Kidney (tissue), 14 donors: ENCODE results near the gene CPXM2. TPM values are rescaled to one million over a fixed set of nuclear protein-coding genes. Genes with fewer than 3 reads are reported as not detected.

Experiments used
- DNase-seq, 5 donors: peaks; one replicate each; pipeline ENCODE4 v3.0.0-alpha.2; 2013 to 2020
- FAIRE-seq: peaks from 2 replicates; lab custom pipeline; 2012; peaks lifted over from hg19 to GRCh38; lab: Jason Lieb, UNC
- H3K27ac ChIP-seq, 2 donors: one replicate each; pipeline ENCODE4 v1.7.0; 2013; ENCODE audit warnings: low read depth in 2 of 2, low read length in 2 of 2, inconsistent platforms in 1 of 2
- H3K27me3 ChIP-seq: one replicate; pipeline ENCODE4 v1.7.1; 2013; ENCODE audit warnings: low read length, inconsistent platforms; ENCODE audit not compliant: control insufficient read depth, insufficient read depth
- H3K36me3 ChIP-seq, 3 donors: one replicate each; pipeline versions ENCODE4 v1.7.0 to v1.7.1; 2013; ENCODE audit warnings: low read length in 3 of 3, control low read depth in 1 of 3, inconsistent platforms in 1 of 3; ENCODE audit not compliant: insufficient read depth in 3 of 3, control insufficient read depth in 2 of 3
- H3K4me1 ChIP-seq, 3 donors: one replicate each; pipeline versions ENCODE4 v1.7.0 to v1.7.1; 2013; ENCODE audit warnings: low read length in 3 of 3, inconsistent platforms in 1 of 3, low read depth in 1 of 3; ENCODE audit not compliant: control insufficient read depth in 2 of 3, insufficient read depth in 2 of 3
- H3K4me3 ChIP-seq, 3 donors: one replicate each; pipeline versions ENCODE4 v1.7.0 to v1.8.1; 2013; ENCODE audit warnings: low read length in 3 of 3, control low read depth in 1 of 3, inconsistent platforms in 1 of 3
- H3K9ac ChIP-seq, 3 donors: one replicate each; pipeline versions ENCODE4 v1.7.0 to v1.7.1; 2013; ENCODE audit warnings: low read length in 3 of 3, control low read depth in 1 of 3, inconsistent platforms in 1 of 3
- H3K9me3 ChIP-seq, 3 donors: one replicate each; pipeline versions ENCODE4 v1.7.0 to v1.7.1; 2013; ENCODE audit warnings: low read length in 3 of 3, control low read depth in 1 of 3, inconsistent platforms in 1 of 3; ENCODE audit not compliant: control insufficient read depth in 2 of 3, insufficient read depth in 1 of 3
- CTCF ChIP-seq: IDR thresholded peaks from 3 replicates; pipeline ENCODE4 v1.5.1; 2012; ENCODE audit warnings: mild to moderate bottlenecking, moderate library complexity, borderline replicate concordance; ENCODE audit not compliant: insufficient read depth; ENCODE audit errors: extremely low read depth
- intact Hi-C: fragments of 100-400 bp; cut with DNase I; formaldehyde crosslinking; loops from one replicate; pipeline ENCODE4 v1.11.1; 2022
- polyA plus RNA-seq: library from polyadenylated mRNA; stranded (reverse); fragments of 350-450 nt; fragmentation: Illumina TruSeq; extraction: RNeasy Lipid Tissue Mini Kit (QIAGEN cat#74804); gene quantifications from one replicate; pipeline ENCODE4 v1.2.3, GENCODE V29; 2014; ENCODE audit warnings: low read depth, low replicate concordance; ENCODE audit not compliant: insufficient read depth
- total RNA-seq: library from RNA; stranded (reverse); fragmentation: NEBNext Ultra II Directional; extraction: Animal tissue kit (Norgen Biotek cat#: 25700); gene quantifications from one replicate; pipeline ENCODE4 v1.2.1, GENCODE V29; 2021
- donor health status: control.
- donor health status: control.
- donor health status: control.
- donor health status: control.
- donor health status: control.
- donor health status: DM: yes; HTN: yes; CAD: no.
- donor health status: Normal renal cell carcinoma (clear cell type).

Gene CPXM2
- total and polyA plus RNA-seq, 2 donors from 2014 or later: 18.1 to 18.5 TPM

- Histone ChIP-seq H3K4me3 (no peak overlapping the region), H3K9ac (no peak overlapping the region), H3K36me3 (no peaks in the 10 kb centered on the region), H3K27me3 (no peaks in the 10 kb centered on the region), H3K27ac (no peak overlapping the region), H3K9me3 (no peaks in the 10 kb centered on the region), H3K4me1 (no peaks in the 10 kb centered on the region)
- TF ChIP-seq CTCF: no peak
- intact Hi-C loops: no loop called here
- DNase-seq: no peak
- no peak for FAIRE-seq
Measured at GRCh38 chr10:123795846-123796590, 95.6 kb downstream of the CPXM2 start.

DNA sequence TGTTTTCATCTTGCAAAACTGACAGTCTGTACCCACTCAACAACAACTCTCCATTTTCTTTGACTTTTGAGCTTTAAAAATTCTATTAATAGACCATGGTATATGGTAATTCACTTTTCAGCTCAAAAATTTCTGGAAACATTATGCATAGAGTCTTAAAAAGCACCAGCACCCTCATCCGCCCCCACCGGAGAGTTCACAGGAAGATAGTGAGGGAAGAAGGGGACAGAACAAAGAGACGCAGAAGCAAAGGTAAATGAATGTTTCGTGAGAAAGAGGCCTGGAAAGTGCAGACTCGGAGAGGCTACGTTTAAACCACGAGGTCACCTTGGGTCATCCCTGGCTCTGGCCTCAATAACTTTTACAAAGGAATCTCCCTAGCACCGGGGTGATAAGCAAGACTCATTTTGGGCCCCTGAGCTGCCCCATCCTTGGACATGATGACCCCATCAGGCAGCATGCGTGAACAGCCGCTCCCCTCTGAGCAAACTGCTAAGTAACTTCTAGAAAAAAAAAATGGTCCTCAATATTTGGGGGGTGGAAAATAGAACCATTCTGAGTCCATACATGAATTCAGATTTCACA, 96.3 kb downstream of the CPXM2 start:
- intact Hi-C loops: no loop called here
- H3K27ac ChIP-seq: no peak overlapping the region
- H3K36me3 ChIP-seq: no peaks in the 10 kb centered on the region
- no peak overlapping the region for H3K4me3 ChIP-seq
- no peaks in the 10 kb centered on the region for H3K4me1 ChIP-seq
- FAIRE-seq: no peak
- H3K9ac ChIP-seq: no peak overlapping the region
- no peaks in the 10 kb centered on the region for H3K27me3 ChIP-seq
- no peak for DNase-seq
- TF ChIP-seq CTCF: no peak
- H3K9me3 ChIP-seq: no peaks in the 10 kb centered on the region

GRCh38 chr10:123792248-123792978, 99.2 kb downstream of the CPXM2 start:
- H3K9me3 ChIP-seq: no peaks in the 10 kb centered on the region
- no peaks in the 10 kb centered on the region for H3K27me3 ChIP-seq
- DNase-seq (no peak), FAIRE-seq (no peak)
- intact Hi-C loops: no loop called here
- no peak overlapping the region for H3K9ac ChIP-seq
- no peak for TF ChIP-seq CTCF
- no peaks in the 10 kb centered on the region for H3K4me1 ChIP-seq
- no peaks in the 10 kb centered on the region for H3K36me3 ChIP-seq
- H3K27ac ChIP-seq: no peak overlapping the region
- H3K4me3 ChIP-seq: no peak overlapping the region
